ENCODE measurements around the gene BRD4.

GRCh38 chr19:15315101-15315500 is 17.2 kb downstream of the BRD4 start:
- TF ChIP-seq EZH2 (IDR thresholded peaks at IDR 0.05; ENCODE audit: low read depth, unreplicated experiment), result no peak
- TF ChIP-seq CTCF (conservative IDR thresholded peaks at IDR 0.05; ENCODE audit: low read depth in 2 of 2), result no peak
- no peak for TF ChIP-seq POLR2AphosphoS5 (IDR thresholded peaks at IDR 0.05; ENCODE audit: low read depth)
- no peak for TF ChIP-seq REST (IDR thresholded peaks at IDR 0.05; ENCODE audit: unreplicated experiment)
- TF ChIP-seq ZNF114 (CRISPR knock-in tag; IDR thresholded peaks at IDR 0.05), result no peak
- TF ChIP-seq EZH2phosphoT487 (IDR thresholded peaks at IDR 0.05; ENCODE audit: unreplicated experiment), result no peak
